ENCODE measurements around the gene ACACA. TPM values are rescaled to one million over a fixed set of nuclear protein-coding genes. Genes with fewer than 3 reads are reported as not detected.

The ACACA gene
- total and polyA plus RNA-seq, 9 donors, result 10.9 to 104 (median 37.9) TPM

DNA sequence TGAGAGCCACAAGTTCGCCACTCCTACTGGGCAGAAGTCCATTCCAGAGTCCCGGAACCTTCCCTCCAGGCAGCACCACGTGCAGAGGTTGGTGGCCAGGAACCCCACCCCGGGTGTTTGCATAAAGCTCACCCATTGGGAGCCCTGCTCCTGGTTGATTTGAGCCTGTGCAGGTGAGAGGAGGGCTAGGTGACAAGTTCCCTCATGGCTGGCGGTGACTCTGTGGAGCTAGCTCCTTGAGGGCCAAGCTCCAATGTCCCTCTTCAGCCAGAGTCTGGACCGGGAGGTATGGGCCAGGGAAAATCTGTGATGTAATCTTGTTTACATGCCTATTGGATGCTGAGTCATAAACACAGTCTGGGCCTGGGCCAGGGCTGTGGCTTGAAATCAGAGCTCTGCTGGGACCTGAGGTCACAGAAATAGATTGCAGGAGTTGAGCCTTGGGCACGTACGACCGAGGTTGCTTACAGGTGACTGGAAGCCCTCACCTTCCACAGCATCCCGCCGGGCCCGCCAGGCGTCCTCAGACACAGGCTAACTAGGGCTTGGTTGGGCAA is 339.0 kb downstream of the ACACA start:
- TF ChIP-seq CTCF (IDR thresholded peaks at IDR 0.05) (no peak), EP300 (IDR thresholded peaks at IDR 0.05) (no peak), POLR2A (IDR thresholded peaks at IDR 0.05) (no peak)
- Histone ChIP-seq H3K4me3 (no peak overlapping the region), H3K27ac (no peak overlapping the region), H3K27me3 (no peaks in the 10 kb centered on the region), H3K9me3 (no peaks in the 10 kb centered on the region), H3K36me3 (no peaks in the 10 kb centered on the region), H3K4me1 (ENCODE audit: insufficient read depth) (peaks cover 10% of the 10 kb centered on the region)
- intact Hi-C loops (cut with DNase I), result no loop called here
- peak in 3 of 5 donors; percentile 43 to 63 (median 60) for DNase-seq
- WGBS, 3 donors, result 55 to 64% (median 56%) methylated on average over 13 of the region's 13 CpGs

DNA sequence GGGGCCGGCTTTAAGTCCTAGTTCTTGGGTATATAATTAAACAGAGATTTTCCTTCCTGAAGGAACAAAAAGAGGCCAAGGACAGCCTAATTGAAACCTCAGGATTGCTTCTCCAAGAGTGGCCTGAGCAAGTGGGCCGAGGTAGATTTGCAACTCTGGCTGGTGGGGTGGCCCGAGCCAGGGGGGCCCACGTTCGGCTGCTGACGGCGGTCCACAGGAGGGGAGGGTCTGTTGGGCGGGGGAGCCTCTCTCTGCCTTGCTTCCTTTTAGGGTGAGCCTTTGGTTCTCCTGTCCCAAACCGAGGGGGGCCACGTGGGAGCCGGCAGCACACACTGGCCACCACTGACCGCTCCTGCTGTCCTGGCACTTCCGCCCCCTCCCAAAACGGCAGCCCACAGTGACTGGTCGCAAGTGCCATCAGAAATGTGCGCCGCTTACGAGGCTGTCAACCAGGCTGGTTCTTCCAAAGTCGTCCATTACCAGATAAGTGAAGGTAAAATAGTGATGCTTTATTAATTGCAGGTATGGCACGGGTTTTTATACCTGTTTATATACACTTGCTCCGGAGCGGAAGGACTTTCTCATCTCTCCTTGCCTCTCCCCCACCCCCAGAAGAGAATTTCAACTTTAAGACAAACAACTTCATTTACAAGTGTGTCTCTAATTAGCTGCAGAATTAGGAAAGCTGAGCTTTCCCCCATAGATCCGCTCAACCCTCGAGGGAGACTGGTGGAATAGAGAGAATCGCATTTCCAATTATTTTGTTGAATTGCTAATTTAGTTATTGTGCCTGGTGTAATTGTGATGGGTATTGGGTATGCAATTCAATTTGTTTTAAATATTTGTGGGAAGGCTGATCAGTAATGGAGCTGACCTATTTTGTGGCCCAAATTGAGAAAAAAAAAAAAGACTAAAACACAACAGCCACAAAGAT is 340.0 kb downstream of the ACACA start:
- Histone ChIP-seq H3K9me3 (no peaks in the 10 kb centered on the region), H3K27me3 (no peaks in the 10 kb centered on the region), H3K4me3 (no peak overlapping the region), H3K27ac (no peak overlapping the region), H3K36me3 (no peaks in the 10 kb centered on the region), H3K4me1 (ENCODE audit: insufficient read depth) (peaks cover 11% of the 10 kb centered on the region)
- intact Hi-C loops (cut with DNase I), result no loop called here
- 64 to 79% (median 72%) methylated on average over 24 to 25 of the region's 25 CpGs for WGBS, 3 donors
- no peak for DNase-seq
- TF ChIP-seq CTCF (IDR thresholded peaks at IDR 0.05), result no peak
- no peak for TF ChIP-seq EP300 (IDR thresholded peaks at IDR 0.05)
- TF ChIP-seq POLR2A (IDR thresholded peaks at IDR 0.05), result no peak

DNA sequence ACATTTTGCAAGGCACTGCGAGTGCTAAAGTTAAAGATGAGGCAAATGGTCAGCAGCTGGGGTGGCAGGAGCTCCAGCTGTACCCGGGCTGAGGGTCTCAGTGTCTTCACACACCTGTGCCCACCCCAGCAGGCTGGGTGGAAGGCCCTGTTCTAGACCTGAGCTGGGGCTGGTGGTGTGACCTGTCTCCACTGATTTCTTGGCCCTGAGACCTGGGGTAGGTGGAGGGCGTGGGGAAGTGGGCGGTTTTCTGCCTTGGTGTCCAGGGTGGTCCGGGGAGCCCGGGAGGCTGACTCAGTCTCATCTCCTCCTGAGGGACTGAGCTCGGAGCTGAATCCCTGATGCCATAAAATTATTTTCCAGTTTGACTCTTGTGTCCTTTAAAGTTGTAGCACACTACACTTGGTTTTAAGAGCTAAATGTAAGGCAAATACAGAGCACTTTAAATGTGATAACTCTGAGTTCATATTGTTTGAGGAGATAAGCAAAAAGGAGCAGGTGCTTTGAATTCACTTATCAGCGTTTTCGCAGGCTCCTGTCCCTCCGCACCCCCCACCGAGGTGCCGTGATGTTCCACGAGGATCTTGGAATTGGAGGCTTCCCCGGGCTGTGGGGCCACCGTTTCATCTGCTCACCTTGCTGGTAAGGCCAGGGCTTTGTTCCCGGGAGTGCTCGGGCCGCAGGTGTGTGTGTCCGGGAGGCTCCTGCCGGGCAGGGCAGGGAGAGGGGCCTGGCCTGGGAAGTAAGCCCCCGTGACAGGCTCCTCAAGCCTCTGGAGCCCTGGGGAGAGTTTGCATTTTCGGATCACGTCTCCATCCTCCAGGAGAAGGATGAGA is 340.9 kb downstream of the ACACA start:
- H3K36me3 ChIP-seq, result no peaks in the 10 kb centered on the region
- H3K27me3 ChIP-seq, result no peaks in the 10 kb centered on the region
- TF ChIP-seq CTCF (IDR thresholded peaks at IDR 0.05) (no peak), EP300 (IDR thresholded peaks at IDR 0.05) (no peak), POLR2A (IDR thresholded peaks at IDR 0.05) (no peak)
- DNase-seq, result no peak
- no peak overlapping the region for H3K27ac ChIP-seq
- no peak overlapping the region for H3K4me3 ChIP-seq
- no peaks in the 10 kb centered on the region for H3K9me3 ChIP-seq
- intact Hi-C loops (cut with DNase I), result no loop called here
- WGBS, 3 donors, result 73 to 81% (median 73%) methylated on average over 23 of the region's 23 CpGs
- H3K4me1 ChIP-seq (ENCODE audit: insufficient read depth), result peaks cover 11% of the 10 kb centered on the region

- intact Hi-C loops (cut with DNase I), result no loop called here
- 87 to 96% (median 96%) methylated on average over 8 of the region's 8 CpGs for WGBS, 3 donors
Measured at GRCh38 chr17:37064956-37065355, 341.7 kb downstream of the ACACA start.

More at GRCh38 chr17:37064956-37065355, 341.7 kb downstream of the ACACA start:
- Histone ChIP-seq H3K27ac (no peak overlapping the region), H3K4me1 (ENCODE audit: insufficient read depth) (peaks cover 11% of the 10 kb centered on the region), H3K36me3 (no peaks in the 10 kb centered on the region), H3K27me3 (no peaks in the 10 kb centered on the region), H3K4me3 (no peak overlapping the region), H3K9me3 (no peaks in the 10 kb centered on the region)
- no peak for DNase-seq
- no peak for TF ChIP-seq EP300 (IDR thresholded peaks at IDR 0.05)
- TF ChIP-seq CTCF (IDR thresholded peaks at IDR 0.05), result no peak
- TF ChIP-seq POLR2A (IDR thresholded peaks at IDR 0.05), result no peak

Measured in ovary (tissue), 9 donors.